HG03571 (cell line): ENCODE measurements around the gene FBXO2.
"Not testable (repeated sequence)": the region's sequence is repeated elsewhere in the genome, so short reads cannot be mapped to it uniquely, and the experiment has no call there.

Experiments
- ATAC-seq: cut with Tn5 transposase; IDR thresholded peaks from one replicate; pipeline ENCODE4 v1.9.1; 2021; ENCODE audit not compliant: unreplicated experiment

The FBXO2 gene

GRCh38 chr1:11629184-11630016, 24.8 kb downstream of the FBXO2 start:
- no peak for ATAC-seq

GRCh38 chr1:11628767-11629166, 25.5 kb downstream of the FBXO2 start:
- no peak for ATAC-seq

GRCh38 chr1:11626551-11626950, 27.7 kb downstream of the FBXO2 start:
- ATAC-seq: no peak

- ATAC-seq: no peak
Measured at GRCh38 chr1:11623702-11624101, 30.5 kb downstream of the FBXO2 start.

- no peak for ATAC-seq
Measured at GRCh38 chr1:11622398-11622797, 31.8 kb downstream of the FBXO2 start.

- no peak for ATAC-seq
Measured at GRCh38 chr1:11620924-11621323, 33.3 kb downstream of the FBXO2 start.

- ATAC-seq: no peak
Measured at GRCh38 chr1:11620405-11620804, 33.8 kb downstream of the FBXO2 start.

- no peak for ATAC-seq
Measured at GRCh38 chr1:11617741-11618140, 36.5 kb downstream of the FBXO2 start.

GRCh38 chr1:11617314-11617713, 36.9 kb downstream of the FBXO2 start:
- no peak for ATAC-seq

GRCh38 chr1:11616766-11617165, 37.5 kb downstream of the FBXO2 start:
- no peak for ATAC-seq

- no peak for ATAC-seq
Measured at GRCh38 chr1:11615090-11615489, 39.1 kb downstream of the FBXO2 start.

- no peak for ATAC-seq
Measured at GRCh38 chr1:11613347-11613746, 40.9 kb downstream of the FBXO2 start.

- ATAC-seq: no peak
Measured at GRCh38 chr1:11611638-11612327, 42.4 kb downstream of the FBXO2 start.

- no peak for ATAC-seq
Measured at GRCh38 chr1:11610629-11611180, 43.5 kb downstream of the FBXO2 start.

- ATAC-seq: not testable (repeated sequence)
Measured at GRCh38 chr1:11609378-11609777, 44.9 kb downstream of the FBXO2 start.

GRCh38 chr1:11608596-11609130, 45.6 kb downstream of the FBXO2 start:
- not testable (repeated sequence) for ATAC-seq

- no peak for ATAC-seq
Measured at GRCh38 chr1:11606775-11607174, 47.5 kb downstream of the FBXO2 start.

- no peak for ATAC-seq
Measured at GRCh38 chr1:11602981-11603380, 51.2 kb downstream of the FBXO2 start.

GRCh38 chr1:11602424-11602823, 51.8 kb downstream of the FBXO2 start:
- ATAC-seq: no peak

- ATAC-seq: no peak
Measured at GRCh38 chr1:11600836-11601235, 53.4 kb downstream of the FBXO2 start.

- ATAC-seq: no peak
Measured at GRCh38 chr1:11599891-11600576, 54.2 kb downstream of the FBXO2 start.
